Neuronal stem cell (in vitro differentiated cells): ENCODE measurements around the gene RBMXL3.

Source experiments
- DNase-seq: peaks from one replicate; pipeline ENCODE4 v3.0.0-alpha.2; 2013; ENCODE audit warnings: low spot score
- H2AFZ ChIP-seq: one replicate; pipeline ENCODE4 v1.6.1; 2013; ENCODE audit warnings: mild to moderate bottlenecking, low read length, inconsistent platforms
- H2AK5ac ChIP-seq: 2 replicates; pipeline ENCODE4 v1.6.1; 2013; ENCODE audit warnings: low read depth, mild to moderate bottlenecking, inconsistent platforms, low read length, moderate library complexity, mixed read lengths
- H2BK120ac ChIP-seq: 2 replicates; pipeline ENCODE4 v1.6.1; 2013; ENCODE audit warnings: low read depth, mild to moderate bottlenecking, inconsistent platforms, low read length, moderate library complexity, mixed read lengths
- H2BK12ac ChIP-seq: one replicate; pipeline ENCODE4 v1.6.1; 2013; ENCODE audit warnings: low read length, inconsistent platforms
- H2BK15ac ChIP-seq: 2 replicates; pipeline ENCODE4 v1.6.1; 2013; ENCODE audit warnings: mild to moderate bottlenecking, low read length, inconsistent platforms, mixed read lengths
- H2BK5ac ChIP-seq: one replicate; pipeline ENCODE4 v1.6.1; 2013; ENCODE audit warnings: inconsistent platforms, mild to moderate bottlenecking, low read length, moderate library complexity
- H3K14ac ChIP-seq: one replicate; pipeline ENCODE4 v1.6.1; 2013; ENCODE audit warnings: low read length, inconsistent platforms
- H3K18ac ChIP-seq: 2 replicates; pipeline ENCODE4 v1.6.1; 2013; ENCODE audit warnings: low read length, inconsistent platforms
- H3K23ac ChIP-seq: 2 replicates; pipeline ENCODE4 v1.6.1; 2013; ENCODE audit warnings: low read depth, mild to moderate bottlenecking, mixed read lengths, low read length, inconsistent platforms; ENCODE audit not compliant: poor library complexity
- H3K27ac ChIP-seq: replicated peaks from 3 replicates; pipeline ENCODE4 v1.5.1; 2013; ENCODE audit warnings: low read length, inconsistent platforms
- H3K27me3 ChIP-seq, 3 experiments: 2 replicates each; pipeline ENCODE4 v1.6.1; 2013; ENCODE audit warnings: low read length in 3 of 3, mild to moderate bottlenecking in 2 of 3, inconsistent platforms in 1 of 3, low read depth in 1 of 3, mixed read lengths in 1 of 3, moderate library complexity in 1 of 3; ENCODE audit not compliant: control insufficient read depth in 3 of 3, insufficient read depth in 3 of 3
- H3K36me3 ChIP-seq, 2 donors: replicated peaks in 1 of 2; 2 replicates each; pipeline ENCODE4 v1.6.1; 2013; ENCODE audit warnings: low read length in 2 of 2; ENCODE audit not compliant: control insufficient read depth in 2 of 2, insufficient read depth in 2 of 2
- H3K4ac ChIP-seq: 2 replicates; pipeline ENCODE4 v1.6.1; 2013; ENCODE audit warnings: inconsistent platforms, mild to moderate bottlenecking, low read length, moderate library complexity
- H3K4me1 ChIP-seq, 2 donors: 1 replicate in 1 of 2; 2 replicates in 1 of 2; pipeline ENCODE4 v1.6.1; 2013; ENCODE audit warnings: low read length in 2 of 2, low read depth in 1 of 2; ENCODE audit not compliant: control insufficient read depth in 2 of 2, insufficient read depth in 1 of 2
- H3K4me2 ChIP-seq: one replicate; pipeline ENCODE4 v1.6.1; 2013; ENCODE audit warnings: mild to moderate bottlenecking, low read length, inconsistent platforms; ENCODE audit not compliant: insufficient read depth, poor library complexity, severe bottlenecking
- H3K4me3 ChIP-seq, 2 donors: 2 replicates each; pipeline ENCODE4 v1.5.1; 2013; ENCODE audit warnings: low read length in 2 of 2, mild to moderate bottlenecking in 2 of 2, inconsistent platforms in 1 of 2, moderate library complexity in 1 of 2
- H3K79me1 ChIP-seq: one replicate; pipeline ENCODE4 v1.6.1; 2013; ENCODE audit warnings: low read depth, mild to moderate bottlenecking, inconsistent platforms, low read length, moderate library complexity
- H3K9ac ChIP-seq: one replicate; pipeline ENCODE4 v1.6.1; 2013; ENCODE audit warnings: mild to moderate bottlenecking, low read depth, low read length, inconsistent platforms; ENCODE audit not compliant: poor library complexity
- H3K9me3 ChIP-seq, 2 donors: replicated peaks in 1 of 2; 2 replicates each; pipeline versions ENCODE3 to v1.6.1; 2013; ENCODE audit warnings: low read length in 2 of 2, mild to moderate bottlenecking in 2 of 2, inconsistent platforms in 1 of 2, low read depth in 1 of 2, mixed read lengths in 1 of 2, moderate library complexity in 1 of 2; ENCODE audit not compliant: control insufficient read depth in 2 of 2, insufficient read depth in 1 of 2
- H4K8ac ChIP-seq: one replicate; pipeline ENCODE4 v1.6.1; 2013; ENCODE audit warnings: low read depth, mild to moderate bottlenecking, inconsistent platforms, low read length, moderate library complexity
- H4K91ac ChIP-seq: one replicate; pipeline ENCODE4 v1.6.1; 2013; ENCODE audit warnings: low read length, low read depth, mild to moderate bottlenecking, inconsistent platforms; ENCODE audit not compliant: poor library complexity
- whole genome bisulfite sequencing, 2 donors: extraction: QIAGEN DNeasy Blood & Tissue Kit; methylation state at CpG; one replicate each; pipeline ENCODE4 v1.1.7; 2013; ENCODE audit warnings: missing lambda C conversion rate in 2 of 2, mixed read lengths in 1 of 2; ENCODE audit not compliant: insufficient read length in 2 of 2, insufficient replicate concordance in 1 of 2; ENCODE audit errors: extremely low coverage in 2 of 2; 5-methylcytosine and 5-hydroxymethylcytosine counted together

RBMXL3 gene

DNA sequence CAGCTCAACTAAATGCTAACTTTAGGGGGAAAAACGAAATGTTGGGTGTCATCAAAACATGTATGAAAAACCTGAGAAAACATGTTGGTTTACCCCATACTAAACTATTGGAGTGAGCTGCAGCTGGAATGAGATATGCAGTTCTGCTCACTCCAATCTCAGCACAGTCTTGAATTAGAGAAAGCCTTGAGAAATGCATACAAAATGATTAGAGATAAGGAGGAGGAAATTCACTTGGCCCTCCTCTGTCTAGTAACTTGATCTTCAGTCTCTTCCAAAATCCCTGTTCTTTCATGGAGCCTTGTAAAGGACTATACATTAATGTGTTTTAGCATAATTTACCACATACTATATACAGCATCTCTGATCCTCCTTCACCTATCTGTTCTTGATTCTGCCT lies 47.8 kb downstream of the RBMXL3 start:
- Histone ChIP-seq H2BK12ac (no peak overlapping the region), H3K14ac (no peak overlapping the region), H3K27ac (no peak overlapping the region), H2AFZ (no peak overlapping the region), H2BK120ac (no peak overlapping the region), H3K79me1 (no peaks in the 10 kb centered on the region), H3K9me3 (no peaks in the 10 kb centered on the region), H3K23ac (no peak overlapping the region), H3K9ac (no peak overlapping the region), H3K4me3 (no peak overlapping the region), H3K18ac (no peak overlapping the region), H4K8ac (no peak overlapping the region), H2BK15ac (no peak overlapping the region), H3K27me3 (peaks cover 0 to 31% (median 0%) of the 10 kb centered on the region in 3 experiments), H2BK5ac (no peak overlapping the region), H3K4me2 (no peak overlapping the region), H3K4ac (no peak overlapping the region), H3K4me1 (no peaks in the 10 kb centered on the region), H3K36me3 (no peaks in the 10 kb centered on the region), H2AK5ac (no peak overlapping the region), H4K91ac (no peak overlapping the region)
- no CpG with 5 or more reads among the region's 1 CpG for WGBS, 2 donors
- no peak for DNase-seq
